ENCODE measurements around the gene RAG2. TPM values are rescaled to one million over a fixed set of nuclear protein-coding genes. Genes with fewer than 3 reads are reported as not detected.
"Not testable (repeated sequence)": the region's sequence is repeated elsewhere in the genome, so short reads cannot be mapped to it uniquely, and the experiment has no call there.

RAG2 gene
- total RNA-seq, 1 experiment from 2014 or later, result not detected

GRCh38 chr11:36557991-36558390, 40.0 kb downstream of the RAG2 start:
- Histone ChIP-seq H3K4me1 (ENCODE audit: insufficient read depth, low read length) (no peaks in the 10 kb centered on the region), H3K23ac (ENCODE audit: insufficient read length, low read depth, low read length) (no peak overlapping the region), H3K79me1 (ENCODE audit: insufficient read depth, low read depth, low read length, poor library complexity, severe bottlenecking) (no peaks in the 10 kb centered on the region), H2BK5ac (ENCODE audit: insufficient read length, low read length) (no peak overlapping the region), H2BK15ac (ENCODE audit: low read depth, low read length) (no peak overlapping the region), H4K8ac (replicated peaks; ENCODE audit: insufficient read length, low read depth, low read length) (no peak overlapping the region), H3T11ph (ENCODE audit: low read length) (no peak overlapping the region), H3K23me2 (ENCODE audit: insufficient read length, low read depth, low read length, poor library complexity, severe bottlenecking) (no peaks in the 10 kb centered on the region), H3K14ac (ENCODE audit: insufficient read depth, low read length) (no peak overlapping the region), H4K5ac (ENCODE audit: insufficient read length, low read depth, low read length) (no peak overlapping the region), H3K9me3 (ENCODE audit: control insufficient read depth, low read depth, low read length) (no peaks in the 10 kb centered on the region), H3K79me2 (ENCODE audit: insufficient read depth, low read length) (no peaks in the 10 kb centered on the region), H2AK5ac (ENCODE audit: insufficient read length, low read length) (no peak overlapping the region), H3K27me3 (ENCODE audit: insufficient read depth, low read length) (no peaks in the 10 kb centered on the region), H4K20me1 (ENCODE audit: control insufficient read depth, insufficient read depth, insufficient read length) (no peaks in the 10 kb centered on the region), H3K56ac (ENCODE audit: insufficient read length, low read depth, low read length) (no peak overlapping the region), H3K27ac (ENCODE audit: insufficient read length, low read depth, low read length) (no peak overlapping the region), H2BK20ac (ENCODE audit: low read depth, low read length, poor library complexity, severe bottlenecking) (no peak overlapping the region), H2BK120ac (ENCODE audit: low read depth, low read length, poor library complexity, severe bottlenecking) (no peak overlapping the region), H2AFZ (ENCODE audit: low read length) (no peak overlapping the region), H3K4ac (ENCODE audit: low read depth, low read length) (no peak overlapping the region), H2BK12ac (ENCODE audit: insufficient read length, low read depth, low read length) (no peak overlapping the region), H3K18ac (ENCODE audit: insufficient read length, low read depth, low read length) (no peak overlapping the region), H3K9ac (ENCODE audit: extremely low read depth, insufficient read length, low read length) (no peak overlapping the region), H3K4me2 (ENCODE audit: insufficient read depth, insufficient read length, low read length) (no peak overlapping the region), H4K91ac (ENCODE audit: insufficient read length, low read depth, low read length) (no peak overlapping the region)
- TF ChIP-seq, protein P1, sequence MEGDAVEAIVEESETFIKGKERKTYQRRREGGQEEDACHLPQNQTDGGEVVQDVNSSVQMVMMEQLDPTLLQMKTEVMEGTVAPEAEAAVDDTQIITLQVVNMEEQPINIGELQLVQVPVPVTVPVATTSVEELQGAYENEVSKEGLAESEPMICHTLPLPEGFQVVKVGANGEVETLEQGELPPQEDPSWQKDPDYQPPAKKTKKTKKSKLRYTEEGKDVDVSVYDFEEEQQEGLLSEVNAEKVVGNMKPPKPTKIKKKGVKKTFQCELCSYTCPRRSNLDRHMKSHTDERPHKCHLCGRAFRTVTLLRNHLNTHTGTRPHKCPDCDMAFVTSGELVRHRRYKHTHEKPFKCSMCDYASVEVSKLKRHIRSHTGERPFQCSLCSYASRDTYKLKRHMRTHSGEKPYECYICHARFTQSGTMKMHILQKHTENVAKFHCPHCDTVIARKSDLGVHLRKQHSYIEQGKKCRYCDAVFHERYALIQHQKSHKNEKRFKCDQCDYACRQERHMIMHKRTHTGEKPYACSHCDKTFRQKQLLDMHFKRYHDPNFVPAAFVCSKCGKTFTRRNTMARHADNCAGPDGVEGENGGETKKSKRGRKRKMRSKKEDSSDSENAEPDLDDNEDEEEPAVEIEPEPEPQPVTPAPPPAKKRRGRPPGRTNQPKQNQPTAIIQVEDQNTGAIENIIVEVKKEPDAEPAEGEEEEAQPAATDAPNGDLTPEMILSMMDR (conservative IDR thresholded peaks at IDR 0.05), result no peak
- H3K27ac Mint-ChIP-seq, result no peak overlapping the region
- DNase-seq, result no peak
- H3K27me3 Mint-ChIP-seq (ENCODE audit: low read depth), result no peaks in the 10 kb centered on the region; the same call in none of the 2 replicates
- H3K4me3 Mint-ChIP-seq, result no peak overlapping the region
- H3K36me3 Mint-ChIP-seq (ENCODE audit: insufficient read depth in 1 of 3, low read depth in 3 of 3), result peaks cover 0 to 23% (median 0%) of the 10 kb centered on the region in 3 experiments; a peak in 2 of 7 replicates
- H3K9me3 Mint-ChIP-seq, result peaks cover 11% of the 10 kb centered on the region in 2 experiments; a peak in 4 of 5 replicates
- peaks cover 0 to 5% of the 10 kb centered on the region in 2 experiments; a peak in 1 of 4 replicates for H3K4me1 Mint-ChIP-seq

DNA sequence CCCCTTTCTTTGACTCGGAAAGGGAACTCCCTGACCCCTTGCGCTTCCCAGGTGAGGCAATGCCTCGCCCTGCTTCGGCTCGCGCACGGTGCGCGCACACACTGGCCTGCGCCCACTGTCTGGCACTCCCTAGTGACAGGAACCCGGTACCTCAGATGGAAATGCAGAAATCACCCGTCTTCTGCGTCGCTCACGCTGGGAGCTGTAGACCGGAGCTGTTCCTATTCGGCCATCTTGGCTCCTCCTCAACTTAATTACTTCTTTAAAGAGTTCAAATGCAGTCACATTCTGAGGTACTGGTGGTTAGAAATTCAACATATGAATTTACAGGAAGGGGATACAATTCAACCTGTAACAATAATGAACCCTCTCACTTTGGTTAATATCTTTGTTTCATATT, 40.6 kb downstream of the RAG2 start:
- not testable (repeated sequence) for H3K9ac ChIP-seq (ENCODE audit: extremely low read depth, insufficient read length, low read length); H3K4ac ChIP-seq (ENCODE audit: low read depth, low read length); H3T11ph ChIP-seq (ENCODE audit: low read length); H3K23me2 ChIP-seq (ENCODE audit: insufficient read length, low read depth, low read length, poor library complexity, severe bottlenecking); H2AFZ ChIP-seq (ENCODE audit: low read length); H2BK120ac ChIP-seq (ENCODE audit: low read depth, low read length, poor library complexity, severe bottlenecking); H2BK15ac ChIP-seq (ENCODE audit: low read depth, low read length); H4K8ac ChIP-seq (replicated peaks; ENCODE audit: insufficient read length, low read depth, low read length); H3K18ac ChIP-seq (ENCODE audit: insufficient read length, low read depth, low read length); H2AK5ac ChIP-seq (ENCODE audit: insufficient read length, low read length); H3K56ac ChIP-seq (ENCODE audit: insufficient read length, low read depth, low read length); H3K27me3 Mint-ChIP-seq (ENCODE audit: low read depth); H3K14ac ChIP-seq (ENCODE audit: insufficient read depth, low read length); H2BK5ac ChIP-seq (ENCODE audit: insufficient read length, low read length); H3K4me1 Mint-ChIP-seq; H3K79me2 ChIP-seq (ENCODE audit: insufficient read depth, low read length); H3K4me2 ChIP-seq (ENCODE audit: insufficient read depth, insufficient read length, low read length); H4K91ac ChIP-seq (ENCODE audit: insufficient read length, low read depth, low read length); H3K27ac ChIP-seq (ENCODE audit: insufficient read length, low read depth, low read length); H3K79me1 ChIP-seq (ENCODE audit: insufficient read depth, low read depth, low read length, poor library complexity, severe bottlenecking); H3K27me3 ChIP-seq (ENCODE audit: insufficient read depth, low read length); H2BK12ac ChIP-seq (ENCODE audit: insufficient read length, low read depth, low read length); H3K9me3 ChIP-seq (ENCODE audit: control insufficient read depth, low read depth, low read length); H2BK20ac ChIP-seq (ENCODE audit: low read depth, low read length, poor library complexity, severe bottlenecking); H3K23ac ChIP-seq (ENCODE audit: insufficient read length, low read depth, low read length); H3K4me1 ChIP-seq (ENCODE audit: insufficient read depth, low read length); H4K20me1 ChIP-seq (ENCODE audit: control insufficient read depth, insufficient read depth, insufficient read length); H4K5ac ChIP-seq (ENCODE audit: insufficient read length, low read depth, low read length)
- no CpG with 5 or more reads among the region's 17 CpGs for WGBS (ENCODE audit: extremely low coverage, insufficient read length, low lambda C conversion rate)
- peak; percentile 55 for DNase-seq
- Mint-ChIP-seq H3K36me3 (ENCODE audit: insufficient read depth in 1 of 3, low read depth in 3 of 3) (peaks cover 0 to 23% (median 0%) of the 10 kb centered on the region in 3 experiments; a peak in 2 of 7 replicates), H3K4me3 (peak overlapping the region in 1 of 2 experiments; percentile 19; a peak in 2 of 5 replicates), H3K27ac (peak overlapping the region in 1 of 3 experiments; percentile 95; a peak in 1 of 7 replicates), H3K9me3 (peaks cover 11% of the 10 kb centered on the region in 2 experiments; a peak in 4 of 5 replicates)

All from H9 (cell line).